ENCODE results near the gene MS4A18. TPM values are rescaled to one million over a fixed set of nuclear protein-coding genes. Genes with fewer than 3 reads are reported as not detected.

MS4A18 gene
- polyA plus RNA-seq, 4 donors: 0.77 to 1.1 (median 0.97) TPM; not detected in 1

- no peak for DNase-seq
These were observed 46.6 kb downstream of the MS4A18 start for GRCh38 chr11:60771146-60771545.

GRCh38 chr11:60771879-60772525 is 47.5 kb downstream of the MS4A18 start:
- Histone ChIP-seq H3K4me3 (ENCODE audit: low read depth in 1 of 3, low read length in 3 of 3) (no peak overlapping the region), H3K4me1 (ENCODE audit: control insufficient read depth in 3 of 3, insufficient read depth in 2 of 3, low read depth in 1 of 3, low read length in 2 of 3) (no peaks in the 10 kb centered on the region), H3K27me3 (ENCODE audit: control insufficient read depth in 3 of 3, insufficient read depth in 3 of 3, low read length in 3 of 3) (peaks cover 0 to 5% (median 4%) of the 10 kb centered on the region in 3 donors), H3K9me3 (ENCODE audit: control insufficient read depth in 2 of 2, insufficient read depth in 1 of 2, low read depth in 1 of 2, low read length in 1 of 2) (peaks cover 0 to 2% of the 10 kb centered on the region in 2 donors), H3K36me3 (ENCODE audit: control insufficient read depth in 3 of 3, insufficient read depth in 2 of 3, low read depth in 1 of 3, low read length in 3 of 3) (no peaks in the 10 kb centered on the region), H3K27ac (ENCODE audit: low read depth in 1 of 3, low read length in 2 of 3) (peak overlapping the region in 1 of 3 donors; percentile 15)
- WGBS, 3 donors: 50 to 75% (median 60%) methylated on average over 14 to 16 of the region's 16 CpGs
- DNase-seq: peak in 1 of 2 donors; percentile 61
- FAIRE-seq: no peak

More at GRCh38 chr11:60771146-60771545, 46.6 kb downstream of the MS4A18 start:
- Histone ChIP-seq H3K27ac (ENCODE audit: low read depth in 1 of 3, low read length in 2 of 3) (no peak overlapping the region), H3K27me3 (ENCODE audit: control insufficient read depth in 3 of 3, insufficient read depth in 3 of 3, low read length in 3 of 3) (peaks cover 0 to 6% (median 4%) of the 10 kb centered on the region in 3 donors), H3K36me3 (ENCODE audit: control insufficient read depth in 3 of 3, insufficient read depth in 2 of 3, low read depth in 1 of 3, low read length in 3 of 3) (no peaks in the 10 kb centered on the region), H3K4me1 (ENCODE audit: control insufficient read depth in 3 of 3, insufficient read depth in 2 of 3, low read depth in 1 of 3, low read length in 2 of 3) (no peaks in the 10 kb centered on the region), H3K4me3 (ENCODE audit: low read depth in 1 of 3, low read length in 3 of 3) (no peak overlapping the region), H3K9me3 (ENCODE audit: control insufficient read depth in 2 of 2, insufficient read depth in 1 of 2, low read depth in 1 of 2, low read length in 1 of 2) (peaks cover 0 to 2% of the 10 kb centered on the region in 2 donors)
- 88% methylated on average over 4 of the region's 4 CpGs for WGBS, 3 donors
- no peak for FAIRE-seq

- Histone ChIP-seq H3K9me3 (ENCODE audit: control insufficient read depth in 2 of 2, insufficient read depth in 1 of 2, low read depth in 1 of 2, low read length in 1 of 2) (no peaks in the 10 kb centered on the region), H3K4me3 (ENCODE audit: low read depth in 1 of 3, low read length in 3 of 3) (no peak overlapping the region), H3K27ac (ENCODE audit: low read depth in 1 of 3, low read length in 2 of 3) (no peak overlapping the region), H3K36me3 (ENCODE audit: control insufficient read depth in 3 of 3, insufficient read depth in 2 of 3, low read depth in 1 of 3, low read length in 3 of 3) (no peaks in the 10 kb centered on the region), H3K27me3 (ENCODE audit: control insufficient read depth in 3 of 3, insufficient read depth in 3 of 3, low read length in 3 of 3) (peaks cover 0 to 3% (median 0%) of the 10 kb centered on the region in 3 donors), H3K4me1 (ENCODE audit: control insufficient read depth in 3 of 3, insufficient read depth in 2 of 3, low read depth in 1 of 3, low read length in 2 of 3) (no peaks in the 10 kb centered on the region)
- FAIRE-seq (no peak), DNase-seq (no peak)
- WGBS, 3 donors: 92 to 93% (median 92%) methylated on average over 8 of the region's 8 CpGs
These were observed 48.1 kb downstream of the MS4A18 start for GRCh38 chr11:60772666-60773065.

- FAIRE-seq: no peak
- H3K36me3 ChIP-seq (ENCODE audit: control insufficient read depth in 3 of 3, insufficient read depth in 2 of 3, low read depth in 1 of 3, low read length in 3 of 3): no peaks in the 10 kb centered on the region
- H3K4me1 ChIP-seq (ENCODE audit: control insufficient read depth in 3 of 3, insufficient read depth in 2 of 3, low read depth in 1 of 3, low read length in 2 of 3): no peaks in the 10 kb centered on the region
- H3K4me3 ChIP-seq (ENCODE audit: low read depth in 1 of 3, low read length in 3 of 3): no peak overlapping the region
- WGBS, 3 donors: 56 to 84% (median 74%) methylated on average over 13 of the region's 13 CpGs
- H3K27ac ChIP-seq (ENCODE audit: low read depth in 1 of 3, low read length in 2 of 3): no peak overlapping the region
- peaks cover 0 to 3% (median 0%) of the 10 kb centered on the region in 3 donors for H3K27me3 ChIP-seq (ENCODE audit: control insufficient read depth in 3 of 3, insufficient read depth in 3 of 3, low read length in 3 of 3)
- no peak for DNase-seq
- H3K9me3 ChIP-seq (ENCODE audit: control insufficient read depth in 2 of 2, insufficient read depth in 1 of 2, low read depth in 1 of 2, low read length in 1 of 2): no peaks in the 10 kb centered on the region
These were observed 50.2 kb downstream of the MS4A18 start for GRCh38 chr11:60774726-60775125.

- H3K27me3 ChIP-seq (ENCODE audit: control insufficient read depth in 3 of 3, insufficient read depth in 3 of 3, low read length in 3 of 3): peaks cover 0 to 3% (median 0%) of the 10 kb centered on the region in 3 donors
- FAIRE-seq: no peak
- H3K27ac ChIP-seq (ENCODE audit: low read depth in 1 of 3, low read length in 2 of 3): no peak overlapping the region
- no peak overlapping the region for H3K4me3 ChIP-seq (ENCODE audit: low read depth in 1 of 3, low read length in 3 of 3)
- peak; percentile 88 to 93 for DNase-seq
- H3K4me1 ChIP-seq (ENCODE audit: control insufficient read depth in 3 of 3, insufficient read depth in 2 of 3, low read depth in 1 of 3, low read length in 2 of 3): peaks cover 0 to 4% (median 0%) of the 10 kb centered on the region in 3 donors
- no peaks in the 10 kb centered on the region for H3K36me3 ChIP-seq (ENCODE audit: control insufficient read depth in 3 of 3, insufficient read depth in 2 of 3, low read depth in 1 of 3, low read length in 3 of 3)
- H3K9me3 ChIP-seq (ENCODE audit: control insufficient read depth in 2 of 2, insufficient read depth in 1 of 2, low read depth in 1 of 2, low read length in 1 of 2): no peaks in the 10 kb centered on the region
- WGBS, 3 donors: 11 to 13% (median 11%) methylated on average over 14 to 15 of the region's 15 CpGs
These were observed 51.0 kb downstream of the MS4A18 start for GRCh38 chr11:60775420-60775961.

- FAIRE-seq: no peak
- WGBS, 3 donors: 85 to 93% (median 85%) methylated on average over 4 of the region's 4 CpGs
- Histone ChIP-seq H3K36me3 (ENCODE audit: control insufficient read depth in 3 of 3, insufficient read depth in 2 of 3, low read depth in 1 of 3, low read length in 3 of 3) (no peaks in the 10 kb centered on the region), H3K4me1 (ENCODE audit: control insufficient read depth in 3 of 3, insufficient read depth in 2 of 3, low read depth in 1 of 3, low read length in 2 of 3) (peaks cover 0 to 6% (median 4%) of the 10 kb centered on the region in 3 donors), H3K27ac (ENCODE audit: low read depth in 1 of 3, low read length in 2 of 3) (peak overlapping the region in 1 of 3 donors; percentile 26), H3K9me3 (ENCODE audit: control insufficient read depth in 2 of 2, insufficient read depth in 1 of 2, low read depth in 1 of 2, low read length in 1 of 2) (no peaks in the 10 kb centered on the region), H3K4me3 (ENCODE audit: low read depth in 1 of 3, low read length in 3 of 3) (no peak overlapping the region), H3K27me3 (ENCODE audit: control insufficient read depth in 3 of 3, insufficient read depth in 3 of 3, low read length in 3 of 3) (peaks cover 0 to 3% (median 0%) of the 10 kb centered on the region in 3 donors)
- DNase-seq: no peak
These were observed 51.6 kb downstream of the MS4A18 start for GRCh38 chr11:60776167-60776566.

- H3K27me3 ChIP-seq (ENCODE audit: control insufficient read depth in 3 of 3, insufficient read depth in 3 of 3, low read length in 3 of 3): no peaks in the 10 kb centered on the region
- H3K4me1 ChIP-seq (ENCODE audit: control insufficient read depth in 3 of 3, insufficient read depth in 2 of 3, low read depth in 1 of 3, low read length in 2 of 3): peaks cover 0 to 14% (median 7%) of the 10 kb centered on the region in 3 donors
- DNase-seq: no peak
- no peak for FAIRE-seq
- H3K36me3 ChIP-seq (ENCODE audit: control insufficient read depth in 3 of 3, insufficient read depth in 2 of 3, low read depth in 1 of 3, low read length in 3 of 3): no peaks in the 10 kb centered on the region
- no peak overlapping the region for H3K4me3 ChIP-seq (ENCODE audit: low read depth in 1 of 3, low read length in 3 of 3)
- H3K27ac ChIP-seq (ENCODE audit: low read depth in 1 of 3, low read length in 2 of 3): no peak overlapping the region
- H3K9me3 ChIP-seq (ENCODE audit: control insufficient read depth in 2 of 2, insufficient read depth in 1 of 2, low read depth in 1 of 2, low read length in 1 of 2): no peaks in the 10 kb centered on the region
- WGBS, 3 donors: 58 to 60% (median 60%) methylated on average over 4 of the region's 4 CpGs
These were observed 52.6 kb downstream of the MS4A18 start for GRCh38 chr11:60777106-60777505.

- DNase-seq (peak in 1 of 2 donors; percentile 56), FAIRE-seq (no peak)
- H3K9me3 ChIP-seq (ENCODE audit: control insufficient read depth in 2 of 2, insufficient read depth in 1 of 2, low read depth in 1 of 2, low read length in 1 of 2): no peaks in the 10 kb centered on the region
- no peak overlapping the region for H3K4me3 ChIP-seq (ENCODE audit: low read depth in 1 of 3, low read length in 3 of 3)
- H3K27ac ChIP-seq (ENCODE audit: low read depth in 1 of 3, low read length in 2 of 3): no peak overlapping the region
- H3K27me3 ChIP-seq (ENCODE audit: control insufficient read depth in 3 of 3, insufficient read depth in 3 of 3, low read length in 3 of 3): no peaks in the 10 kb centered on the region
- no peaks in the 10 kb centered on the region for H3K36me3 ChIP-seq (ENCODE audit: control insufficient read depth in 3 of 3, insufficient read depth in 2 of 3, low read depth in 1 of 3, low read length in 3 of 3)
- H3K4me1 ChIP-seq (ENCODE audit: control insufficient read depth in 3 of 3, insufficient read depth in 2 of 3, low read depth in 1 of 3, low read length in 2 of 3): peaks cover 0 to 14% (median 12%) of the 10 kb centered on the region in 3 donors
- 32 to 46% (median 39%) methylated on average over 2 of the region's 2 CpGs for WGBS, 3 donors
These were observed 53.1 kb downstream of the MS4A18 start for GRCh38 chr11:60777572-60777971.

Data from small intestine (tissue), 7 donors.